OCI-LY7 (cell line): ENCODE data around the gene NCS1.

Experiments
- CTCF ChIP-seq: fragments of 200-600 bp; sonication (generic); conservative IDR thresholded peaks from 2 replicates; pipeline ENCODE4 v1.5.1; 2014; ENCODE audit warnings: mild to moderate bottlenecking, antibody characterized with exemption, low read length, moderate library complexity, mixed read lengths
- EZH2phosphoT487 ChIP-seq: fragments of 200-600 bp; sonication (generic); IDR thresholded peaks from 2 replicates; pipeline ENCODE4 v1.6.1; 2018; ENCODE audit warnings: low read depth, borderline replicate concordance, mild to moderate bottlenecking, mixed run types, antibody characterized with exemption, low read length, moderate library complexity, mixed read lengths

DNA sequence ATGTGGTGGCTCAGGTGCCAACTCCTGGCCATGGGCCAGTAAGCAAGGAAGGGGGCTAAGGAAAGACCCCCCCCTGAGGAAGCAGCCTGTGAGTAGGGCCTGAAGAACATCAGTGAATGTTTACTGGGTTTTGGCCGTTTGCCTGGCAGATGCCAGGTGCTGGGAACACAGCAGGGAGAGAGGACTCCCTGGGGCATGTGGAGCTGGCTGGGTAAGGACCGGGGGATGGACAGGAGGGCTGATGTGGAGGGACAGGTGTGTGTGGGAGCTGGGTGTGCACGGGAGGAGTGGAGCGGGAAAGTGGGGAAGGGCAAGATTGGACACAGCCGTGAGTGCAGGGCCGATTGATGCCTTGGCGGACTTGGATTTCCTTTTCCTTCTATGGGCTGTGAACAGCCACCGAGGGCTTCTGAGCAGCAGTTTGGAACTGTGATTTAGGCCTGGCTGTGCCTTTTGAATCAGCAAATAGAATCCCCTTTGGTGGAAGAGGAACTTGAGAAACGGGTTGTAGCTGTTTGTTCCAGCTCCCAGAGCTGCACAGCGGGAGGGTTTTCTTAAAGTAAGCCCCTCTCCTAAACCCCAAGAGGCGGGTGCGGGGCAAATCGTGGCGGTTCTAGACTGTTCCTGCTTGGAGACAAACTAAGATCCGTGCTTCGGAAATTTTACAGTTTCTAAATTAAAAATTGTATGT is 96.5 kb downstream of the NCS1 start:
- no peak for TF ChIP-seq CTCF
- no peak for TF ChIP-seq EZH2phosphoT487
